B cell (primary cell): Measurements from ENCODE around the gene ARHGAP15. TPM values are rescaled to one million over a fixed set of nuclear protein-coding genes. Genes with fewer than 3 reads are reported as not detected.

Experiments
- ATAC-seq: fragments of 200-7000 bp; cut with Tn5 transposase; one replicate; pipeline ENCODE4 v1.10.0; 2021; ENCODE audit warnings: low read depth, mild to moderate bottlenecking, moderate number of reproducible peaks, moderate library complexity
- CTCF ChIA-PET: fragments of 350-600 bp; sonication (Branson Sonifier 250); formaldehyde crosslinking; loops from one replicate; lab custom pipeline; 2021; ENCODE audit warnings: antibody characterized with exemption, inconsistent platforms; lab: Charles Lee
- POLR2A ChIA-PET: fragments of 350-600 bp; sonication (Branson Sonifier 250); formaldehyde crosslinking; loops from one replicate; lab custom pipeline; 2021; ENCODE audit warnings: antibody characterized with exemption; lab: Charles Lee
- DNase-seq: peaks from one replicate; pipeline ENCODE4 v3.0.0; 2013
- H2AFZ ChIP-seq: 2 replicates; pipeline ENCODE4 v1.6.1; 2012; ENCODE audit warnings: mild to moderate bottlenecking, low read depth, low read length; ENCODE audit not compliant: insufficient read depth, poor library complexity, severe bottlenecking
- H3K27ac ChIP-seq, 2 donors: 1 replicate in 1 of 2; 2 replicates in 1 of 2; pipeline ENCODE4 v1.5.1; 2012 to 2013; ENCODE audit warnings: low read length in 2 of 2, mild to moderate bottlenecking in 2 of 2, moderate library complexity in 1 of 2
- H3K27me3 ChIP-seq, 4 experiments: fragments of 200-600 bp in 1 of 4; sonication (generic) in 1 of 4; replicated peaks in 1 of 4; 1 replicate in 2 of 4; 2 replicates in 2 of 4; pipeline versions ENCODE4 v1.6.1 to v1.7.0; 2013 to 2016; ENCODE audit warnings: low read length in 3 of 4, mild to moderate bottlenecking in 2 of 4, mixed read lengths in 1 of 4, moderate library complexity in 1 of 4; ENCODE audit not compliant: insufficient read depth in 4 of 4, control insufficient read depth in 3 of 4; ENCODE audit errors: control extremely low read depth in 1 of 4
- H3K36me3 ChIP-seq, 2 experiments: replicated peaks in 1 of 2; 1 replicate in 1 of 2; 2 replicates in 1 of 2; pipeline versions ENCODE4 v1.6.1 to v1.7.1; 2013; ENCODE audit warnings: low read length in 1 of 2; ENCODE audit not compliant: insufficient read depth in 2 of 2, control insufficient read depth in 1 of 2; ENCODE audit errors: control extremely low read depth in 1 of 2, extremely low read depth in 1 of 2
- H3K4me1 ChIP-seq, 2 donors: fragments of 200-600 bp in 1 of 2; sonication (generic) in 1 of 2; 1 replicate in 1 of 2; 2 replicates in 1 of 2; pipeline versions ENCODE4 v1.5.1 to v1.6.1; 2013 to 2017; ENCODE audit warnings: low read length in 2 of 2; ENCODE audit not compliant: control insufficient read depth in 2 of 2, insufficient read depth in 2 of 2
- H3K4me2 ChIP-seq: replicated peaks from 2 replicates; pipeline ENCODE3; 2012; ENCODE audit warnings: mild to moderate bottlenecking, low read depth, low read length; ENCODE audit not compliant: poor library complexity, severe bottlenecking
- H3K4me3 ChIP-seq, 5 experiments: fragments of 200-600 bp in 1 of 5; sonication (generic) in 1 of 5; 1 replicate in 3 of 5; 2 replicates in 2 of 5; pipeline versions ENCODE4 v1.5.1 to v1.7.0; 2011 to 2016; ENCODE audit warnings: low read length in 4 of 5, mild to moderate bottlenecking in 4 of 5, low read depth in 2 of 5, control low read depth in 1 of 5, moderate library complexity in 1 of 5; ENCODE audit not compliant: insufficient read depth in 1 of 5; ENCODE audit errors: control extremely low read depth in 1 of 5, extremely low read depth in 1 of 5
- H3K79me2 ChIP-seq: fragments of 200-600 bp; sonication (generic); one replicate; pipeline ENCODE4 v1.6.0; 2016; ENCODE audit warnings: low read length; ENCODE audit not compliant: control insufficient read depth, insufficient read depth
- H3K9ac ChIP-seq: fragments of 200-600 bp; sonication (generic); 2 replicates; pipeline ENCODE4 v1.6.1; 2017; ENCODE audit warnings: mild to moderate bottlenecking, low read length, moderate library complexity
- H3K9me3 ChIP-seq, 3 donors: one replicate each; pipeline versions ENCODE4 v1.6.1 to v1.7.1; 2013; ENCODE audit warnings: low read length in 2 of 3; ENCODE audit not compliant: control insufficient read depth in 2 of 3, insufficient read depth in 1 of 3; ENCODE audit errors: control extremely low read depth in 1 of 3
- H4K20me1 ChIP-seq: 2 replicates; pipeline ENCODE4 v1.6.0; 2012; ENCODE audit warnings: mild to moderate bottlenecking, low read length; ENCODE audit not compliant: insufficient read depth, control insufficient read depth, poor library complexity, severe bottlenecking
- H3K27ac Mint-ChIP-seq: one replicate; pipeline ENCODE4 v1.8.0; 2021; ENCODE audit warnings: mixed read lengths
- H3K27me3 Mint-ChIP-seq: one replicate; pipeline ENCODE4 v1.8.0; 2021; ENCODE audit warnings: mixed read lengths
- H3K4me1 Mint-ChIP-seq: one replicate; pipeline ENCODE4 v1.8.0; 2021; ENCODE audit warnings: mixed read lengths
- H3K4me3 Mint-ChIP-seq: one replicate; pipeline ENCODE4 v1.8.0; 2021; ENCODE audit warnings: mixed read lengths
- H3K9me3 Mint-ChIP-seq: one replicate; pipeline ENCODE4 v1.8.0; 2022; ENCODE audit warnings: mixed read lengths; ENCODE audit not compliant: insufficient read depth
- EZH2 ChIP-seq: IDR thresholded peaks from 2 replicates; pipeline ENCODE4 v1.6.1; 2012; ENCODE audit warnings: borderline replicate concordance, low read depth, mild to moderate bottlenecking, moderate library complexity, low read length; ENCODE audit not compliant: insufficient read depth, poor library complexity, severe bottlenecking
- WGBS: methylation state at CpG from one replicate; pipeline ENCODE4 v1.1.5; 2013; ENCODE audit warnings: missing lambda C conversion rate; ENCODE audit not compliant: insufficient coverage; 5-methylcytosine and 5-hydroxymethylcytosine counted together
- intact Hi-C: fragments of 100-400 bp; cut with micrococcal nuclease; formaldehyde crosslinking; loops from one replicate; pipeline ENCODE4 v1.10.0; 2022
- polyA plus RNA-seq: library from polyadenylated mRNA; depleted of rRNA; stranded (reverse); fragments of >200 nt; gene quantifications from 2 replicates; pipeline ENCODE4 v1.2.3, GENCODE V29; 2012
- total RNA-seq, 2 donors: library from RNA; stranded (reverse); fragments of 120-200 nt in 1 of 2; gene quantifications; 1 replicate in 1 of 2; 2 replicates in 1 of 2; pipeline versions ENCODE4 v1.2.3 to v1.2.4, GENCODE V29; 2013 to 2022
- TF ChIP-seq, protein P1 (sequence below): fragments of 200-600 bp; IDR thresholded peaks from one replicate; pipeline ENCODE4 v1.8.0; 2022; ENCODE audit warnings: antibody characterized with exemption, mild to moderate bottlenecking

ARHGAP15 gene
- total and polyA plus RNA-seq, 2 donors (not counting 1 experiment from before 2014, with no cell fraction given): 58.6 to 187 TPM

- no peaks in the 10 kb centered on the region for H3K27me3 Mint-ChIP-seq
- no peak overlapping the region for H3K4me3 ChIP-seq
- CTCF ChIA-PET: interaction anchor here (1.2 to 8.9 kb wide), 3 partner anchors 23 to 41 kb away, joined by 3 to 130 read pairs (median 5); no protein-coding TSS in a partner anchor
- H3K9me3 ChIP-seq: peaks cover 0 to 2% (median 0%) of the 10 kb centered on the region in 3 donors
- no peaks in the 10 kb centered on the region for H3K27me3 ChIP-seq
- DNase-seq (no peak), ATAC-seq (no peak)
- H3K27ac Mint-ChIP-seq: no peak overlapping the region
- peaks cover 2 to 7% of the 10 kb centered on the region in 2 experiments for H3K36me3 ChIP-seq
- no peak overlapping the region for H3K9ac ChIP-seq
- no peak overlapping the region for H2AFZ ChIP-seq
- H3K4me2 ChIP-seq: no peak overlapping the region
- no peak overlapping the region for H3K4me3 Mint-ChIP-seq
- peaks cover 96% of the 10 kb centered on the region for H3K79me2 ChIP-seq
- peaks cover 68% of the 10 kb centered on the region for H3K4me1 Mint-ChIP-seq
- POLR2A ChIA-PET: no interaction called here
- no peak for TF ChIP-seq EZH2
- TF ChIP-seq, protein P1, sequence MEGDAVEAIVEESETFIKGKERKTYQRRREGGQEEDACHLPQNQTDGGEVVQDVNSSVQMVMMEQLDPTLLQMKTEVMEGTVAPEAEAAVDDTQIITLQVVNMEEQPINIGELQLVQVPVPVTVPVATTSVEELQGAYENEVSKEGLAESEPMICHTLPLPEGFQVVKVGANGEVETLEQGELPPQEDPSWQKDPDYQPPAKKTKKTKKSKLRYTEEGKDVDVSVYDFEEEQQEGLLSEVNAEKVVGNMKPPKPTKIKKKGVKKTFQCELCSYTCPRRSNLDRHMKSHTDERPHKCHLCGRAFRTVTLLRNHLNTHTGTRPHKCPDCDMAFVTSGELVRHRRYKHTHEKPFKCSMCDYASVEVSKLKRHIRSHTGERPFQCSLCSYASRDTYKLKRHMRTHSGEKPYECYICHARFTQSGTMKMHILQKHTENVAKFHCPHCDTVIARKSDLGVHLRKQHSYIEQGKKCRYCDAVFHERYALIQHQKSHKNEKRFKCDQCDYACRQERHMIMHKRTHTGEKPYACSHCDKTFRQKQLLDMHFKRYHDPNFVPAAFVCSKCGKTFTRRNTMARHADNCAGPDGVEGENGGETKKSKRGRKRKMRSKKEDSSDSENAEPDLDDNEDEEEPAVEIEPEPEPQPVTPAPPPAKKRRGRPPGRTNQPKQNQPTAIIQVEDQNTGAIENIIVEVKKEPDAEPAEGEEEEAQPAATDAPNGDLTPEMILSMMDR: no peak
- peaks cover 38 to 65% of the 10 kb centered on the region in 2 donors for H3K4me1 ChIP-seq
- peaks cover 8% of the 10 kb centered on the region for H4K20me1 ChIP-seq
- no peaks in the 10 kb centered on the region for H3K9me3 Mint-ChIP-seq
- WGBS: no CpG with 5 or more reads among the region's 2 CpGs
- intact Hi-C loops: no loop called here
- H3K27ac ChIP-seq: no peak overlapping the region
Measured at GRCh38 chr2:143133783-143134182, 4.6 kb downstream of the ARHGAP15 start.

DNA sequence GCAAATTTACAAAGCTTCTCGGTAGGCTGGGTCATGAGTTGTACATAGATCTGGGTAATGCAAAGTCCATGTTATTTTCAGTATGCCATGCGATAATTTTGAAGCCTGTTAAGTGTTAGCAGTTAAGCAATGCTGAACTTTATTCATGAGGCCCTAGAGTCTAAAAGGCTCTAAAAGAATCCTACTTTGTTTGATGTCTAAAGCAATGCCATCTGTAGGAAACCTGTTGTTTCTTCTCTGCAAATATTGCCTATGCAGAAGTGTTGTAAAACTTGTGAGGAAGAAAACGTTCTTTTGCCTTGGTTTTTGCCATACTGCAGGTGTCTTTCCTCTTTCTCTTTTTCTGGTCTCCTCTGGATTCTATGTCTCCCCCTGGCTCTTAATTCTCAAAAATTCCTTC is 9.1 kb downstream of the ARHGAP15 start:
- TF ChIP-seq, protein P1: no peak
- TF ChIP-seq EZH2: no peak
- H3K4me3 Mint-ChIP-seq: peak overlapping the region; percentile 33
- H3K27ac ChIP-seq: peak overlapping the region in 1 of 2 donors; percentile 21
- no peak overlapping the region for H3K4me3 ChIP-seq
- H3K79me2 ChIP-seq: peaks cover 100% of the 10 kb centered on the region
- H3K4me1 Mint-ChIP-seq: peaks cover 84% of the 10 kb centered on the region
- H3K9ac ChIP-seq: no peak overlapping the region
- H3K27me3 ChIP-seq: no peaks in the 10 kb centered on the region
- CTCF ChIA-PET: interaction anchor here (0.6 to 1.8 kb wide), 8 partner anchors 8 to 144 kb away, joined by 3 to 8 read pairs (median 4); no protein-coding TSS in a partner anchor
- H3K27ac Mint-ChIP-seq: peak overlapping the region; percentile 68
- H3K4me2 ChIP-seq: peak overlapping the region; percentile 68
- no peak for DNase-seq
- intact Hi-C loops: no loop called here
- peaks cover 0 to 2% (median 0%) of the 10 kb centered on the region in 3 donors for H3K9me3 ChIP-seq
- peaks cover 56 to 82% of the 10 kb centered on the region in 2 donors for H3K4me1 ChIP-seq
- H2AFZ ChIP-seq: no peak overlapping the region
- H3K36me3 ChIP-seq: peaks cover 0 to 5% of the 10 kb centered on the region in 2 experiments
- H3K9me3 Mint-ChIP-seq: no peaks in the 10 kb centered on the region
- POLR2A ChIA-PET: no interaction called here
- no CpG with 5 or more reads among the region's 3 CpGs for WGBS
- no peaks in the 10 kb centered on the region for H3K27me3 Mint-ChIP-seq
- peaks cover 8% of the 10 kb centered on the region for H4K20me1 ChIP-seq
- no peak for ATAC-seq
